ENCODE measurements around the gene TBC1D22B. TPM values are rescaled to one million over a fixed set of nuclear protein-coding genes. Genes with fewer than 3 reads are reported as not detected.

TBC1D22B gene
- polyA plus RNA-seq, 3 donors: 3.9 to 5.0 (median 4.9) TPM

GRCh38 chr6:37259191-37259590 is 1.6 kb downstream of the TBC1D22B start:
- H3K27ac Mint-ChIP-seq: peak overlapping the region in 5 of 7 donors; percentile 28 to 64 (median 37)
- no peak overlapping the region for H3K4me3 ChIP-seq (replicated peaks in 1 of 3; ENCODE audit: low read depth in 2 of 3, low read length in 3 of 3)
- H3K27ac ChIP-seq (ENCODE audit: low read depth in 1 of 2, low read length in 2 of 2): peak overlapping the region in 1 of 2 donors; percentile 50
- WGBS (ENCODE audit: insufficient coverage): no CpG with 5 or more reads among the region's 2 CpGs
- no peaks in the 10 kb centered on the region for H4K20me1 ChIP-seq (ENCODE audit: insufficient read depth, low read length)
- H3K4me1 ChIP-seq (ENCODE audit: control insufficient read depth in 1 of 2, insufficient read depth in 2 of 2, low read length in 2 of 2): peaks cover 26 to 33% of the 10 kb centered on the region in 2 donors
- peaks cover 1 to 12% of the 10 kb centered on the region in 2 donors for H3K36me3 Mint-ChIP-seq
- no peak overlapping the region for H3K4me3 Mint-ChIP-seq
- TF ChIP-seq, protein P1, sequence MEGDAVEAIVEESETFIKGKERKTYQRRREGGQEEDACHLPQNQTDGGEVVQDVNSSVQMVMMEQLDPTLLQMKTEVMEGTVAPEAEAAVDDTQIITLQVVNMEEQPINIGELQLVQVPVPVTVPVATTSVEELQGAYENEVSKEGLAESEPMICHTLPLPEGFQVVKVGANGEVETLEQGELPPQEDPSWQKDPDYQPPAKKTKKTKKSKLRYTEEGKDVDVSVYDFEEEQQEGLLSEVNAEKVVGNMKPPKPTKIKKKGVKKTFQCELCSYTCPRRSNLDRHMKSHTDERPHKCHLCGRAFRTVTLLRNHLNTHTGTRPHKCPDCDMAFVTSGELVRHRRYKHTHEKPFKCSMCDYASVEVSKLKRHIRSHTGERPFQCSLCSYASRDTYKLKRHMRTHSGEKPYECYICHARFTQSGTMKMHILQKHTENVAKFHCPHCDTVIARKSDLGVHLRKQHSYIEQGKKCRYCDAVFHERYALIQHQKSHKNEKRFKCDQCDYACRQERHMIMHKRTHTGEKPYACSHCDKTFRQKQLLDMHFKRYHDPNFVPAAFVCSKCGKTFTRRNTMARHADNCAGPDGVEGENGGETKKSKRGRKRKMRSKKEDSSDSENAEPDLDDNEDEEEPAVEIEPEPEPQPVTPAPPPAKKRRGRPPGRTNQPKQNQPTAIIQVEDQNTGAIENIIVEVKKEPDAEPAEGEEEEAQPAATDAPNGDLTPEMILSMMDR (IDR thresholded peaks at IDR 0.05): no peak
- H3K4me1 Mint-ChIP-seq: peaks cover 42% of the 10 kb centered on the region
- H3K9me3 Mint-ChIP-seq: no peaks in the 10 kb centered on the region
- H3K36me3 ChIP-seq (replicated peaks in 1 of 2; ENCODE audit: control insufficient read depth in 1 of 2, insufficient read depth in 2 of 2, low read length in 2 of 2): no peaks in the 10 kb centered on the region
- H3K9ac ChIP-seq (ENCODE audit: insufficient read depth, low read length, poor library complexity, severe bottlenecking): no peak overlapping the region
- peaks cover 0 to 1% (median 0%) of the 10 kb centered on the region in 3 donors for H3K27me3 Mint-ChIP-seq (ENCODE audit: low read depth in 3 of 3)
- intact Hi-C loops (cut with micrococcal nuclease): no loop called here
- peak in 2 of 3 donors; percentile 14 to 59 for DNase-seq
- peaks cover 65% of the 10 kb centered on the region for H3K79me2 ChIP-seq (ENCODE audit: insufficient read depth, low read length)
- no peaks in the 10 kb centered on the region for H3K27me3 ChIP-seq (ENCODE audit: control insufficient read depth in 2 of 2, insufficient read depth in 2 of 2, low read length in 2 of 2)
- H3K4me2 ChIP-seq (replicated peaks; ENCODE audit: extremely low read depth, low read length, poor library complexity, severe bottlenecking): peak overlapping the region; percentile 9
- H2AFZ ChIP-seq (ENCODE audit: insufficient read depth, low read depth, low read length, poor library complexity, severe bottlenecking): peak overlapping the region; percentile 22
- H3K9me3 ChIP-seq (replicated peaks in 1 of 2; ENCODE audit: control insufficient read depth in 1 of 2, insufficient read depth in 1 of 2, low read length in 2 of 2): no peaks in the 10 kb centered on the region

GRCh38 chr6:37260040-37260439 is 2.5 kb downstream of the TBC1D22B start:
- H3K79me2 ChIP-seq (ENCODE audit: insufficient read depth, low read length): peaks cover 74% of the 10 kb centered on the region
- no peak for DNase-seq
- peaks cover 3% of the 10 kb centered on the region for H4K20me1 ChIP-seq (ENCODE audit: insufficient read depth, low read length)
- H2AFZ ChIP-seq (ENCODE audit: insufficient read depth, low read depth, low read length, poor library complexity, severe bottlenecking): no peak overlapping the region
- Mint-ChIP-seq H3K9me3 (no peaks in the 10 kb centered on the region), H3K27ac (peak overlapping the region in 2 of 7 donors; percentile 23 to 32), H3K27me3 (ENCODE audit: low read depth in 3 of 3) (peaks cover 0 to 1% (median 0%) of the 10 kb centered on the region in 3 donors), H3K36me3 (peaks cover 1 to 12% of the 10 kb centered on the region in 2 donors), H3K4me3 (no peak overlapping the region), H3K4me1 (peaks cover 46% of the 10 kb centered on the region)
- intact Hi-C loops (cut with micrococcal nuclease): loop anchor here in 1 of 2 donors (5.0 kb wide), 1 partner anchor 38 kb away; no protein-coding TSS in a partner anchor
- TF ChIP-seq, protein P1 (IDR thresholded peaks at IDR 0.05): no peak
- 0% methylated on average over 1 of the region's 2 CpGs for WGBS (ENCODE audit: insufficient coverage)
- H3K9me3 ChIP-seq (replicated peaks in 1 of 2; ENCODE audit: control insufficient read depth in 1 of 2, insufficient read depth in 1 of 2, low read length in 2 of 2): no peaks in the 10 kb centered on the region
- H3K9ac ChIP-seq (ENCODE audit: insufficient read depth, low read length, poor library complexity, severe bottlenecking): no peak overlapping the region
- no peak overlapping the region for H3K4me3 ChIP-seq (replicated peaks in 1 of 3; ENCODE audit: low read depth in 2 of 3, low read length in 3 of 3)
- peaks cover 26 to 33% of the 10 kb centered on the region in 2 donors for H3K4me1 ChIP-seq (ENCODE audit: control insufficient read depth in 1 of 2, insufficient read depth in 2 of 2, low read length in 2 of 2)
- no peak overlapping the region for H3K4me2 ChIP-seq (replicated peaks; ENCODE audit: extremely low read depth, low read length, poor library complexity, severe bottlenecking)
- no peaks in the 10 kb centered on the region for H3K27me3 ChIP-seq (ENCODE audit: control insufficient read depth in 2 of 2, insufficient read depth in 2 of 2, low read length in 2 of 2)
- H3K27ac ChIP-seq (ENCODE audit: low read depth in 1 of 2, low read length in 2 of 2): peak overlapping the region in 1 of 2 donors; percentile 50
- no peaks in the 10 kb centered on the region for H3K36me3 ChIP-seq (replicated peaks in 1 of 2; ENCODE audit: control insufficient read depth in 1 of 2, insufficient read depth in 2 of 2, low read length in 2 of 2)
